ENCODE results near the gene FAM120C.
A peak's percentile ranks its signal among the peaks of the same experiment; 100 is the strongest.

FAM120C gene, protein sequence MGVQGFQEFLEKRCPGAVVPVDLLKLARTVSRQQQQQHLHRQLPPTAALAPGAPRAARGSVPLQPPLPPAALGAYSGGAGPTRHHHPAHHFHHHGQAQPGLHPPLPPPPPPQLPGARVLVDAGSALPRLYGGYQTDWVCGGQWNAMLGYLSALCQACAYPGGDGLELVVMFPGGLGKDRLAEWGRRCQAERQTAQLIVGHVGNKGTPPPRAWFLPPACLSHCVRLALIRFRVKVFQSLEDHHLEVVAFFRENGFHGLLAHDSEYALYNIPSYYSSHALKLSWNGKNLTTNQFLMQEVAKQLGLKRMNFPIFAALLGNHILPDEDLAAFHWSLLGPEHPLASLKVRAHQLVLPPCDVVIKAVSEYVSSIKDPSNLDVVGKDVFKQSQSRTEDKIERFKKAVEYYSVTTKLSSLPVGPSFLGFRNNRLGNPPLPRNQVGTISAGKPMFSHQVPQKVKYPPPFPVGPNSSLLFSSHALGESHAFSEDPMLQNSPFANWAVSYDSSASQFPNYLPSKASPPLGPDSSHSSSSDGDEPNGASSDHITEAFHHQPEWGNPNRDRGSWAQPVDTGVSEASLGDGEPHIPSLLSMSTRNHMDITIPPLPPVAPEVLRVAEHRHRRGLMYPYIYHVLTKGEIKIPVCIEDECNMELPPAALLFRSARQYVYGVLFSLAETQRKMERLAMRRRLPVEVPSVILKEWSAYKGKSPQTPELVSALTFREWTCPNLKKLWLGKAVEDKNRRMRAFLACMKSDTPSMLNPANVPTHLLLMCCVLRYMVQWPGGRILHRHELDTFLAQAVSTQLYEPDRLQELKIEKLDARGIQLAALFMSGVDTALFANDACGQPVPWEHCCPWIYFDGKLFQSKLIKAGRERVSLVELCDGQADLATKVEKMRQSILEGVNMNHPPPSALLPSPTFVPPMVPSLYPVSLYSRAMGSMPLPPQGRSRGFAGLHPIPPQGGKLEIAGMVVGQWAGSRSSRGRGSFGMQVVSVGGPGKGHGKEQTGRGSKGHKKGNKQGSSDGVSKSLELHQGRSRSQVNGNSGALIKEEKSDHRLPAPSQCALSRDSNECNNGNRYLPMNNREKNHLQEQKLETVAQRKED

DNA sequence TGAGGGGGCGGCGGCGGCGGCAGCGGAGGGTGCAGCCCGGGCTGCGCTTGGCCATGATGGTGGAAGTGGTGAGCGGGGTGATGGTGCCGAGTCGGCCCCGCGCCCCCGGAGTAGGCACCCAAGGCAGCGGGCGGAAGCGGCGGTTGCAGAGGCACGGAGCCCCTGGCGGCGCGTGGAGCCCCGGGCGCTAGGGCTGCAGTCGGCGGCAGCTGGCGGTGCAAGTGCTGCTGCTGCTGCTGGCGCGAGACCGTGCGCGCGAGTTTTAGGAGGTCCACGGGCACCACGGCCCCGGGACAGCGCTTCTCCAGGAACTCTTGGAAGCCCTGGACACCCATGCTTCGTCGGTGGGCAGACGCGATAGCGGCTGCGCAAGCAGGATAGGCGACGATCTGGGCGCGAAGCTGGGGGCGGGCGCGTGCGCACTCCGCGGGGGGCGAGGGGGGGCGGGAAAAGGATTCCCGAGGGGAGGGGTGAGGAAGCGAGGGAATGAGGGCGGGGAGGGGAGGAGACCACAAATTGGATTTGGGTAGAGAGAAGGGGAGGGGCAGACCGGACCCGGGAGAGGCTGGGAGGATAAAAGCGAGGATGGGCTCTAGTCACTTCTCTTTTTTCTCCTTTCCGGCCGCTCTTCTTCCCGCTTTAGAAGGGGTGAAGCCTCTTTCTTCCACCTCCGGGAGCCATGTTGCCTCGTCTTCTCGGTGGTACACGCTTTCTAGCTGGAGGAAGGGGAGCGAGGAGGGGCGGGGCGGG lies at the start of gene FAM120C:
Gene FAM120C, minus strand, starts transcription at position 391 of the 750 bp plus-strand sequence. Its CDS starts 56 bp downstream, at position 335.
- peak; percentile 80 for DNase-seq (ENCODE audit: low spot score)

DNA sequence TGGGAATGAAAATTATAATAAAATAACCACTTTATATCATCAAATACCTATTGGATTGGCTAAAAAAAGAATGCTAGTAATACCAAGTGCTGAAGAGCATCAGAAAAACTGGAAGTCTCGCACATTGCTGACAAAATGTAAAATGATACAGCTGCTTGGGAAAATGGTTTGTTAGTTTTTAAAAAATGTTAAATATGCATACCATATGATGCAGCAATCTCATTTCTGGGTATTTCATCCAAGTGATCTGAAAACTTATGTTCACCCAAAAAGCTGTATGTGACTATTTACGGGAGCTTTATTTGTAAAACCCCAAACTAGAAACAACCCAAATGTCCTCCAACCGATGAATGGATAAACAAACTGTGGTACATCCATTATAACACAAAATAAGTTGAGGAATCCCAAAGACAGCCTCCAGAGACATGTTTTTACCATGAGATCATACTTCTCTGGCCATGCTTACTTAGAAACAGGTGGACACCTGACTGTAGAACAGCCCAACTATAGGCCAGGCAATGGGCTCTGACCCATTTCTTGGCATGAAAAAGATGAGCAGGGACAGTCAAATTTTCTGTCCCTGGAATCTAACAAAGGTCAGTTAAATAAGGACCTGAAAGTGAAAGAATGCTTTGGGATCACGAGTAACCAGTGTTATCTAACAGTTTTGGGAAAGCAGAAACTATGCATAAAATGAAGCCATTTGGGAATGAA lies 47.5 kb upstream of the FAM120C start:
- no peak for DNase-seq (ENCODE audit: low spot score)

DNA sequence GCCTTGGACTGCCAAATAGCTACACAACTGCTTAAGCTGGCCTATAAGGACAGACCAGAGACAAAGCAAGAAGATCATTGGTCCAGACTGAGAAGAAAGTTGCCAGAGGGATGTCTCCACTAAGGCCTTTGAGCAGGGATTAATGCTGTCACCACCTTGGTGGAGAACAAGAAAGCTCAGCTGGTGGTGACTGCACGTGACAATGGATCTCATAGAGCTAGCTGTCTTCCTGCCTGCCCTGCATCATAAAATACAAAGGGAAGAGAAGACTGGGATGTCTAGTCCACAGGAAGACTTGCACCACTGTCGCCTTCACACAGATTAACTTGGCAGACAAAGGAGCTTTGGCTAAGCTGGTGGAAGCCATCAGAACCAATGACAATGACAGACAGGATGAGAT lies 40.5 kb upstream of the FAM120C start:
- DNase-seq (ENCODE audit: low spot score) = no peak

DNA sequence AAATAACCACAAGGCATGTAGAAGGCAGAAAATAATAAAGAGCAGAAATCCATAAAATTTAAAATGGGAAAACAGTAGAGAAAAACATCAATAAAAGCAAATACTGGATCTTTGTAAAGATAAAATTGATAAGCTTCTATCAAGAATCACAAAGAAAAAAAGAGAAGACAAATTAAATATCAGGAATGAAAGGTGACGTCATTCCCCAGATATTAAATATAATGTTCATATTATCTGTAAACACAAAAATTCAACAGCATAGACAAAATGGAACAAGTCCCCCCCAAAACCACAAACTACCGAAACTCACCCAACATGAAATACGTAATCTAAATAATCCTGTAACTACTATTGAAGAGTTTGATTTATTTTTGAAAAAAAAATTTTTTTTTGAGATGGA lies 30.5 kb upstream of the FAM120C start:
- DNase-seq (ENCODE audit: low spot score) = no peak

DNA sequence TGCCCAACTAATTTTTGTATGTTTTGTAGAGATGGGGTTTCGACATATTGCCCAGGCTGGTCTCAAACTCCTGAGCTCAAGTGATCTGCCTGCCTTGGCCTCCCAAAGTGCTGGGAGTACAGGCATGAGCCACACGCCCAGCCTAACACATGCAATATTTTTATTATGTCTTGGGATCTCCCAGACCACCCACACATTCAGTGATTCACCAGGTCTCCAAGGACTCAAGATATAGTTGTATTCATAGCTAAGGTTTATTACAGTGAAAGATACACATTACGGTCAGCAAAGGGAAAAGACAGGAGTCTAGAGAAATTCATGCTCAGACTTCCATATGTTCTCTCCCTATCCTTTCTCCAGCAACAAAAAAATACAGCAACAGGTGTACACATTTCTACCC lies 25.5 kb upstream of the FAM120C start:
- DNase-seq (ENCODE audit: low spot score) = no peak

DNA sequence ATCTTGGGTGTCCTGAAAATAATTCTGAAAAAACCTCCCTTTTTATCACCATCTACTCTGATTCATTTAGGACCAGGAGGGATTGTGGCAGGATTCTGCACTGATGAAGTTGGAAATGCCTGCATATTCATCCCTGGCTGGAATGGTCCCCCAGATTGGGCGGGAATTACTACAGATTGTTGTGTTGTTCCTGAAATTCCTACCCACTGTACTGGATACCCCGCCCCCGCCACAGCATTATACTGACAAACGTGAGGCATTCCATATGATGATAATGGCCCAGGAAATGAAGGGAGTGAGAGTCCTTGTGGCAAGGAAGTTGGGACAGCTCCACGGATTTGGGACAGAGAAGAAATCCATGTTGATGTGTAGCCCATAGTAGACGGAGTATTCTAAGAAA lies 15.2 kb upstream of the FAM120C start:
- DNase-seq (ENCODE audit: low spot score) = no peak

DNA sequence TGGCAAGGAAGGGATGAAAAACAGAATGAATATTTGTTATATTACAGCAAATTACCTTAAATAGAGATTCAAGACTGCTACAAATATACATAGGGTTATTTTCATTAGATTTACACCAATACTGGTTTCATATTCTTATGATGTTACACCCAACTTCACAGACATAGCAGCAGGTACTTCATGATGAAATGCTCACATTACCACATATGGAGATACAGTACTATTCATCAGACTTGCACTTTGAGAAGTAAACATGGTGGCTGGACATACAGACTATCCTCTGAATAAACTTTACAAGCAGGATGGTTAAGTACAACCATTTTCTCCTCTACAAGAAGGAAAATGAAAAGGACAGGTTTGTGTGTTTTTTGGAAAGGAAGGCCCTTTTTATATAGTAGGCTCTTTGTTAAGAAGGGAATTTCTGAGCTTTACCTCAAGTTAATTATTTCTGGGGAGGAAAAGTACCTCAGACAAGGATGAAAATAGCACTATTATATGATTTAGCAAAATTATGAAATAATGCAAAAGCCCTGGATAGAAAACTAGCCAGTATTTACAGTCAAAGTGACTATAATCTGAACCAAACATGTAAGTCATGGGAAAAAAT lies 12.0 kb upstream of the FAM120C start:
- DNase-seq (ENCODE audit: low spot score) = no peak

DNA sequence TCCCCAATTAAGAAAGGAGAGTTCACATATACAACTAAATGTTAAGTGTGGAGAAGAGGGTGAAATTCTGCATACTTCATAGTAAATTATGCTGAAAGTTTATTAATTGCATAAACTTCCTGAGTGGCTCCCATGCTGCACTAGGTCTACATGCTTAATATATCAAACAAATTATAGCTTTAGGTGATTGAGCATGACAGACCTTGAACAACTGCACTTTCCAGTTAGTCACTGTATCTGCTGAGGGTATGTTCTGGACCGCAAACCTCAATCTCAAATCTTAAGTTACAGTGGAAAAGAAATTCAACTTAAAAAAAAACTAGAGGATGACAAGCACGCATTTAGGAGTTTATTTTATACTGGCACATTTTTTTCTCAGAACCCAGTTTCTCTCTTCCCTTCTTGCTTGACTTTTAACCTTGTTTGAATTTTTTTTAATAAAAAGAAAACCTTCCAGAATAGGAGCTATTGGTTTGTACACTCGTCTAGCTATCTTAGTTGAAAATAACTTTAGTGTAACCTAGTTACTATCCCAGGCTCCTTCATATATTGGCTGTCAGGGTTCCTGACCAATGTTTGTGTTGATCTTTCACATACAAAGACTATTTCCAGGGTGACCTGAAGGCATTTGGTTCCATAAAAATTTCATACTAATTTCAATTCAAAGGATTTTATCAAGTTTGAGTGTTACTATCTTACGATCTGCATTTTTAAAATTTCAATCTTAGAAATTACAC lies 10.2 kb upstream of the FAM120C start:
- no peak for DNase-seq (ENCODE audit: low spot score)

DNA sequence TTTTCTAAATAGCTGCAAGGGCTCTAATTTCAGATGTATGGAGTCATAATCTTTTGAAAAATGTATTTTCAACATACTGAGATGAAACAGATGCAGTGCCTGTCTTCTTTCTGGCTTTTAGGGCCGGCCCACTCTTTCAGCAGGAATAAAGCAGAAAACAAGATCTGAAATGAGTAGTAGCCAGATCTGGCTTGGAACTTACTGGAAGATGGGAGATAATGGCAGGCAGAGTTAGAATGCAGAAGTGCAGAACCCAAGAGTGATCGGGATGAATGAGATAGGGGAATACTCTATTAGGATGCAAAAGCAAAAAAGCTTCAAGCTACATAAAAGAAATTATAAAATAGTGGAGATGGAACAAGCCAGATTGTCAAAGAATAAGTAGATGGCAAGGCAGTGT lies 1.4 kb upstream of the FAM120C start:
- DNase-seq (ENCODE audit: low spot score) = no peak

DNA sequence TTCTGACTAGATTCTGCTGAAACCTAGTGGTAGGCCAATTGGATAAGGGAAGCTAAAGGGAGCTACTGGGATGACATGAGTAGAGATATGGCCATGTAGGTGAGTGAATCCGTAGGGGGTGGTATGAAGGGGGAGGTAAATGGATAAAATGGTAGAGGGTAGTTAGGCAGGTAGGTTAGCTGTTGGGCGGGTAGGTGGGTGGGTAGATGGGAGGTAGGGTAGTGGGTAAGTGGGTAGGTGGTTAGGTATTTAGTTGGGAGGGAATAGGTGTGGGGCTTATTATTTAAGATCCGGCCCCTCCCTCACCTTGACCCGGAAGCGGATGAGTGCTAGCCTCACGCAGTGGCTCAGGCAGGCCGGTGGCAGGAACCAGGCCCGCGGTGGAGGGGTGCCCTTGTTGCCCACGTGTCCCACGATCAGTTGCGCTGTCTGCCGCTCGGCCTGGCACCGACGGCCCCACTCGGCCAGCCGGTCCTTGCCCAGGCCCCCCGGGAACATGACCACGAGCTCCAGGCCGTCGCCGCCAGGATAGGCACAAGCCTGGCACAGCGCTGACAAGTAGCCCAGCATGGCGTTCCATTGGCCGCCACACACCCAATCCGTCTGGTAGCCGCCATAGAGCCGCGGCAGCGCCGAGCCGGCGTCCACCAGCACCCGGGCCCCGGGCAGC lies 725 bp downstream of the FAM120C start:
- peak; percentile 47 for DNase-seq (ENCODE audit: low spot score)

DNA sequence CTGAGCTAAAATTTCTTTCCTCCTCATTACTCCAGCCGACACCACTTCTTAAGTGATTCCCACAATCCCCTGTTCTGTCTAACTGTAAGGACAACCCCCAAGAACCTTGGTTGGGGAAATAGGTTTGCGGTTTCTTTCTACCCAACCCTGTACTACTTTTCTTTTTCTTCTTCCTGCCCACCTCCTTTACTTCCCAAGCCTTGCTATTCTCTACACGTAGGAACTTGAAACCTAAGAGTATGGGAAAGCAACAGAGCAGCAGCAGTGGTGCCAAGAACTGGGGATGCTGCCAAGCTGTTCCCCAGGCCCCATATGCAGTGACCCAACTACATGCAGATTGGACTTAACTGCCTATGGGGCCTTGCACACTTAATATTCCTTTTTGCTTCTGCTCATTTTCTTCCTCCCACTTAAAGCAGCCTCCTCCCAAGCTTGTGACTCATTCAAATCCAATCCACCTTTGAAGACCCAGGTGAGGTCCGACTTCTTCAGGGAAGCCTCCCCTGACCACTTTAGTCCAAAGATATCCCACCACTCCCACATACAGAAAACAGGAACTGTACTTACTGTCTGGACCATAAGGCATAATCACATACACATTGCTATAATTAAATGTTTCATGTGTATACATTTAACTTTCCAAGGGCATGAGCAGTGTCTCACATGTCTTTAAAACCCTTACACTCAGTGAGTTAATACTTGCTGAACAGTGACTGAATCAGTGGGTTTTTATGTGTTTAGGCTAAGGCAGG lies 1.7 kb downstream of the FAM120C start:
- DNase-seq (ENCODE audit: low spot score) = no peak

DNA sequence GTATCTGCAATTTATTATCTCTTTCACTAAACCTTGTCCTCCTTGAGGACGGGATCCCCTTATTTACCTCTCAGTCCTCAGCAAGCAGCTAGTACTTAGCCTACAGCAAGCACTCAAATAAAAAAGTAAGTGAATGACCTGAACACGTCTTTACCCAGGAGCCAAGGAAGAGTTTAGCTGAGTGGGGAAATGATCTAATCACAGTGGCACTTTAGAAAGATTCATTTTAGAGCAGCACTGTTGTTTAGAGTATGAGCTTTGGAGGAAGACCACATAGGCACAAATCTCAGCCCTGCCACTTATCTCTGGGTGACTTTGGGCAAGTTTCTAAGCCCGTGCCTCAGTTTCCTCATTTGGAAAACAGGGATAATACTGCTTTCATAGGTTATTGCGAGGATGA lies 2.7 kb downstream of the FAM120C start:
- no peak for DNase-seq (ENCODE audit: low spot score)

DNA sequence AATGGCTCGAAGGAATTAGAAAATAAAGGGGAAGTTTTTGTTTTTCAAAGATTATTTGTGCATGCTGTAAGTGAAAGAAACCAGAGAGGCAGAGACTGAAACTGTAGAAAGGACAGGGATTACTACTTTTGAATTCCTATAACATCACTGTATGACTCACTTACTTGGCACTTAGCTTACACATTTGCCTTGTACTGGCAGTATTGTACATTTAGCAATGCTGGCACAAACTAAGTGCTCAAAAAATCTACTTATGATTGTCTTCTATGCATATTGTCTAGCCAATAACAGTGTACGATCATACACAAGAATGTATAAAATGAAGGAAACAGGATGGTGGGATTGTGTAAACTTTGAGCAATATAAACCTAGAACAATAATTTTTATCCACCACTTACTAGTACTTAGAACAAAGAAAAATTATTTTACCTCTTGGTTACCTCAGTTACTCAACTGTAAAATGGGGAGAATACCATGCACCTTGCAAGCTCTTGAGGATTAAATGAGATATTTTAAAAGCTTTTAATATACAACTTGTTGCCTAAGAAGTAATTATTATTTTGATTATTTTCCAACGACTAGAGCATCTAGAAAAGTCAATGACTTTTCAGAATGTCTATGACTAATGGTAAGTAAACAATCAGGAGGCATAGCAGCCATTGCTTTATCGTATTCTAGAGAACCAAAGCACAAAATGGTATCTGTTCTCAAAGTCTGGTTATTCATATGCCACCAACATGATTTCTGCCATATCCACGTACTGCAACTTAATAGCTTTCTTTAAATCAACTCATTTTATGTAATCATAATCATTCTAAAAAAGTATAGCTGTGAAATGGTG lies 4.7 kb downstream of the FAM120C start:
- DNase-seq (ENCODE audit: low spot score) = no peak

DNA sequence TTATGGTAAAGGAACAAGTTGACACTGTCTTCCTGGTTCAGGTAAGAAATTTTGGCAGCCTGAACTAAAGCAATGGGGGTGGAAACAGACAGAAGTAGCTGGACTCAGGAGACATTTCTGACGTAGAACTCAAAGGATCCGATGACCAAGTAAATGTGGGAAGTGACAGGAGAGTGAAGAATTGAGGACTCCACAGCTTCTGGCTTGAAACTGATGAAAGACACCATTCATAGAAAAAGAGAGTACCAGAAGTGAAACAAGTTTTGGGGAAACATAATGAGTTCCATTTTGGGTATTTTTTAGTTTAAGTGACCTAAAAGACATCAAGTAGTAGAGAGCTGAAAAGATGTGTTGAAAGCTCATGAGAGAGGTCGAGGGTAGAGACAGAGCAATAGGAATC lies 5.7 kb downstream of the FAM120C start:
- DNase-seq (ENCODE audit: low spot score) = no peak

DNA sequence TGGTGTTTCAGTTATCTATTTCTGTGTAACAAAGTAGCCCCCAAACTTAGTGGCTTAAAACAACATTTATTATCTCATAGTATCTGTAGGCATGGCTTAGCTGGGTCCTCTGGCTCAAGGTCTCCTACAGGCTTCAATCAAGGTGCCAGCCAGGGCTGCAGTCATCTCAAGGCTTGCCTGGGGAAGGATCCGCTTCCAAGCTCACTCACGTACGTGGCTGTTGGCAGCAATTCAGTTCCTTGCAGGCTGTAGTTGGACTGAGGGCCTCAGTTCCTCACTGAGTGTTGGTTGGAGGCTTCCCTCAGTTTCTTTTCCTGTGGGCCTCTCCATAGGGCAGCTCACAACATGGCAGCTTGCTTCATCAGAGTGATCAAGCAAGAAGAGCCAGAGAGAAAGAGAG lies 9.3 kb downstream of the FAM120C start:
- DNase-seq (ENCODE audit: low spot score) = no peak

DNA sequence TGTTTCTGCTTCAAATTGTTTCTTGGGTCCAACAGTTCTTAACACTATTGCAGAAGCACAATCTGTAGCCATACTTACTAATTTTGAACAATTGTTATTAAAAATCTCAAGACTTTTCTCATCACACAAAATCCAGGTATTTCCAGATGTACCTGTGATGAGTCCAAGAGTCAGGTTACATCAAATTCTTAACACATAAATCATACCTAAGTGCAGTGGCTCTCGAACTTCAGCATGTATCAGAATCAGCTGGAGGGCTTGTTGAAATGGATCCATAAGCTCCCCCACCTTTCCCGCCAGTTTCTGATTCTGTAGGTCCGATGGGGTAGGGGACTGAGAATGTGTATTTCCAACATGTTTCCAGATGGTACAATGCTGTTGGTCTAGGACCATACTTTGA lies 10.6 kb downstream of the FAM120C start:
- DNase-seq (ENCODE audit: low spot score) = no peak

DNA sequence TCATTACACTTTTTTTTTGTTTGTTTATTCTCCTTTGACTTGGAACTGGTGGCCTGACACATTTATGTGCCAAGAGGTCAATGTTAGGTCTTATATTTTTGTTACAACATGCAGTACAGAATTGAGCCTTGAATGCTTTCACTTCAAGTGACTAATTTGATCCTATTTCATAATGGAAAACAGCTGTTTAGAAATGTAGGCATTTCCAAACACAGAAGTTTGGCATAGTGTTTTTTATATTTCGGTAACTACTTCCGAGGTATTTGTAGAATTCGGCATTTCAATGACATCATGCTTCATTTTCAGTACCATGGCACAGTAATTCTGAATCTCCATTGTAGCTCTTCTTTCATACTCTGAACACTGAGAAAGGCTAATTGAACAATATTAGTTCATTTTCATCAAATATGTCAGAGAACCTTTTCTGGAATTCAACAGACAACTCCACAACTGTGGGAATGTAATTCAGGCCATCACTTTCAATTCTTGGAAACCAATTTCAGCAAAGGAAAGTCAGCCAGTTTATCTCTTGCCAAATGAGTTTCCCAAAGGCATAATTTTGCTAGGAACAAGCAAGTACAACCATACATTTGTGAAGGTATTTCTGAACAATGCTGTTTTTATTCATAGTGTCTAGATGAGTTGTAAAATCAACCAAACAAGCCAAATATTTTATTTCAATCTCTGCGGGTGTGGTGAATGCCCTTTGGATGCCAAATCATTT lies 11.4 kb downstream of the FAM120C start:
- DNase-seq (ENCODE audit: low spot score) = no peak

All from germinal center (tissue), 1 donor.